HG02571 (cell line): ENCODE data around the gene LIPT1.
A peak's percentile ranks its signal among the peaks of the same experiment; 100 is the strongest.
"Not testable (repeated sequence)": the region's sequence is repeated elsewhere in the genome, so short reads cannot be mapped to it uniquely, and the experiment has no call there.

Experiments
- ATAC-seq: cut with Tn5 transposase; IDR thresholded peaks from one replicate; pipeline ENCODE4 v1.9.1; 2021; ENCODE audit warnings: mild to moderate bottlenecking, moderate library complexity; ENCODE audit not compliant: unreplicated experiment

LIPT1 gene

GRCh38 chr2:99154643-99155536, at the start of gene LIPT1, which contains the start of gene TSGA10:
Gene LIPT1, plus strand, starts transcription at chr2:99154967. Its CDS starts 6,991 bp downstream, at chr2:99161958.
Gene TSGA10, minus strand, starts transcription at chr2:99154942. Its CDS starts 45,503 bp downstream, at chr2:99109439.
- ATAC-seq, result peak; percentile 95

- ATAC-seq, result no peak
Measured at GRCh38 chr2:99106913-99107312, 47.9 kb upstream of the LIPT1 start.

- no peak for ATAC-seq
Measured at GRCh38 chr2:99111236-99111635, 43.5 kb upstream of the LIPT1 start.

- ATAC-seq, result no peak
Measured at GRCh38 chr2:99111945-99112344, 42.8 kb upstream of the LIPT1 start.

- no peak for ATAC-seq
Measured at GRCh38 chr2:99112617-99113016, 42.1 kb upstream of the LIPT1 start.

- ATAC-seq, result no peak
Measured at GRCh38 chr2:99127981-99128380, 26.8 kb upstream of the LIPT1 start.

GRCh38 chr2:99135044-99135556, 19.7 kb upstream of the LIPT1 start:
- ATAC-seq, result not testable (repeated sequence)

- ATAC-seq, result no peak
Measured at GRCh38 chr2:99139003-99139402, 15.8 kb upstream of the LIPT1 start.

- ATAC-seq, result no peak
Measured at GRCh38 chr2:99140056-99140859, 14.5 kb upstream of the LIPT1 start.

GRCh38 chr2:99140860-99141109, 14.0 kb upstream of the LIPT1 start:
- ATAC-seq, result peak; percentile 36

- ATAC-seq, result peak; percentile 91
Measured at GRCh38 chr2:99141110-99142108, 13.4 kb upstream of the LIPT1 start, which contains the start of gene C2orf15. Gene C2orf15, plus strand, starts transcription at chr2:99141707. Its CDS starts 8,852 bp downstream, at chr2:99150559.

GRCh38 chr2:99150706-99151105, 4.1 kb upstream of the LIPT1 start:
- no peak for ATAC-seq

- ATAC-seq, result no peak
Measured at GRCh38 chr2:99152199-99152895, 2.4 kb upstream of the LIPT1 start.

GRCh38 chr2:99153921-99154604, 704 bp upstream of the LIPT1 start:
- ATAC-seq, result no peak

GRCh38 chr2:99156891-99157290, 2.1 kb downstream of the LIPT1 start:
- no peak for ATAC-seq

GRCh38 chr2:99158599-99158998, 3.8 kb downstream of the LIPT1 start:
- no peak for ATAC-seq

GRCh38 chr2:99159594-99159993, 4.8 kb downstream of the LIPT1 start:
- ATAC-seq, result no peak

GRCh38 chr2:99166218-99166617, 11.5 kb downstream of the LIPT1 start:
- no peak for ATAC-seq

GRCh38 chr2:99169534-99169933, 14.8 kb downstream of the LIPT1 start:
- ATAC-seq, result no peak
